Liver (tissue), 9 donors: ENCODE data around the gene OAS2. TPM values are rescaled to one million over a fixed set of nuclear protein-coding genes. Genes with fewer than 3 reads are reported as not detected.

ENCODE experiments used
- DNase-seq: peaks from one replicate; pipeline ENCODE4 v3.0.0-alpha.2; 2017; ENCODE audit warnings: low spot score
- H3K27ac ChIP-seq, 2 donors: one replicate each; pipeline ENCODE4 v1.7.0; 2013; ENCODE audit warnings: inconsistent platforms in 2 of 2, low read length in 2 of 2, control low read depth in 1 of 2, low read depth in 1 of 2, mild to moderate bottlenecking in 1 of 2
- H3K27me3 ChIP-seq, 4 donors: one replicate each; pipeline versions ENCODE4 v1.6.1 to v1.7.0; 2013; ENCODE audit warnings: low read length in 3 of 4, inconsistent platforms in 1 of 4, mild to moderate bottlenecking in 1 of 4, moderate library complexity in 1 of 4; ENCODE audit not compliant: control insufficient read depth in 4 of 4, insufficient read depth in 4 of 4
- H3K36me3 ChIP-seq, 4 donors: one replicate each; pipeline versions ENCODE4 v1.6.1 to v1.7.0; 2013; ENCODE audit warnings: low read length in 3 of 4, mild to moderate bottlenecking in 3 of 4, low read depth in 1 of 4, moderate library complexity in 1 of 4; ENCODE audit not compliant: control insufficient read depth in 4 of 4, insufficient read depth in 3 of 4
- H3K4me1 ChIP-seq, 4 donors: one replicate each; pipeline versions ENCODE4 v1.6.1 to v1.7.0; 2013; ENCODE audit warnings: low read length in 3 of 4, mild to moderate bottlenecking in 3 of 4, moderate library complexity in 1 of 4; ENCODE audit not compliant: control insufficient read depth in 4 of 4, insufficient read depth in 4 of 4
- H3K4me3 ChIP-seq, 3 donors: one replicate each; pipeline versions ENCODE4 v1.6.1 to v1.7.0; 2013; ENCODE audit warnings: low read length in 3 of 3, control low read depth in 1 of 3, low read depth in 1 of 3, mild to moderate bottlenecking in 1 of 3
- H3K9ac ChIP-seq, 2 donors: one replicate each; pipeline ENCODE4 v1.7.0; 2013; ENCODE audit warnings: low read length in 2 of 2, mild to moderate bottlenecking in 2 of 2, moderate library complexity in 2 of 2, control low read depth in 1 of 2, low read depth in 1 of 2
- H3K9me3 ChIP-seq, 4 donors: one replicate each; pipeline versions ENCODE4 v1.6.1 to v1.7.0; 2013; ENCODE audit warnings: low read length in 3 of 4; ENCODE audit not compliant: control insufficient read depth in 4 of 4
- EGR1 ChIP-seq, 2 donors: IDR thresholded peaks; 2 replicates each; pipeline ENCODE4 v1.6.1; 2016 to 2018; ENCODE audit warnings: antibody characterized with exemption in 2 of 2, low read depth in 2 of 2
- FOXA1 ChIP-seq: IDR thresholded peaks from 2 replicates; pipeline ENCODE4 v1.6.1; 2016; ENCODE audit warnings: antibody characterized with exemption
- FOXA2 ChIP-seq: IDR thresholded peaks from 2 replicates; pipeline ENCODE4 v1.6.1; 2016; ENCODE audit warnings: antibody characterized with exemption
- GABPA ChIP-seq, 2 donors: IDR thresholded peaks in 1 of 2; conservative IDR thresholded peaks in 1 of 2; 2 replicates each; pipeline ENCODE4 v1.6.1; 2016; ENCODE audit warnings: antibody characterized with exemption in 2 of 2, mild to moderate bottlenecking in 1 of 2, moderate library complexity in 1 of 2
- HNF4A ChIP-seq, 2 donors: conservative IDR thresholded peaks; 2 replicates each; pipeline ENCODE4 v1.6.1; 2016; ENCODE audit warnings: antibody characterized with exemption in 2 of 2, mild to moderate bottlenecking in 2 of 2
- HNF4G ChIP-seq: IDR thresholded peaks from 2 replicates; pipeline ENCODE4 v1.6.1; 2016; ENCODE audit warnings: antibody characterized with exemption
- JUND ChIP-seq, 2 donors: IDR thresholded peaks; 2 replicates each; pipeline ENCODE4 v1.6.1; 2016; ENCODE audit warnings: antibody characterized with exemption in 2 of 2
- NR2F2 ChIP-seq: IDR thresholded peaks from 2 replicates; pipeline ENCODE4 v1.6.1; 2016; ENCODE audit warnings: antibody characterized with exemption
- RXRA ChIP-seq, 2 donors: IDR thresholded peaks; 2 replicates each; pipeline ENCODE4 v1.6.1; 2017 to 2018; ENCODE audit warnings: antibody characterized with exemption in 2 of 2, mild to moderate bottlenecking in 1 of 2
- SP1 ChIP-seq: IDR thresholded peaks from 2 replicates; pipeline ENCODE4 v1.6.1; 2018; ENCODE audit warnings: antibody characterized with exemption, mild to moderate bottlenecking
- TAF1 ChIP-seq: conservative IDR thresholded peaks from 2 replicates; pipeline ENCODE4 v1.6.1; 2016; ENCODE audit warnings: antibody characterized with exemption, mild to moderate bottlenecking
- YY1 ChIP-seq: IDR thresholded peaks from 2 replicates; pipeline ENCODE4 v1.6.1; 2016; ENCODE audit warnings: antibody characterized with exemption, mild to moderate bottlenecking
- WGBS: extraction: QIAGEN DNeasy Blood & Tissue Kit; methylation state at CpG from one replicate; pipeline ENCODE4 v1.1.7; 2013; 5-methylcytosine and 5-hydroxymethylcytosine counted together
- polyA plus RNA-seq, 2 donors: library from polyadenylated mRNA; stranded (reverse) in 1 of 2; unstranded in 1 of 2; fragments of 200-250 nt in 1 of 2; fragments of >200 nt in 1 of 2; fragmentation: Nextera tagmentation in 1 of 2; extraction: Ambion mirVana in 1 of 2; gene quantifications; one replicate each; pipeline versions ENCODE4 v1.2.1 to v1.2.3, GENCODE V29; 2013 to 2015
- total RNA-seq, 2 donors: library from RNA; depleted of rRNA; stranded (reverse); fragments of >200 nt; gene quantifications; one replicate each; pipeline ENCODE4 v1.2.3, GENCODE V29; 2014
- TF ChIP-seq, protein P1 (sequence below): IDR thresholded peaks from 2 replicates; pipeline ENCODE4 v1.6.1; 2016; ENCODE audit warnings: antibody characterized with exemption
- TF ChIP-seq, protein P2 (sequence below): IDR thresholded peaks from 2 replicates; pipeline ENCODE4 v1.6.1; 2016; ENCODE audit warnings: antibody characterized with exemption
- TF ChIP-seq, protein P3 (sequence below): IDR thresholded peaks from 2 replicates; pipeline ENCODE4 v1.6.1; 2016; ENCODE audit warnings: antibody characterized with exemption
- TF ChIP-seq, protein P4 (sequence below): IDR thresholded peaks from 2 replicates; pipeline ENCODE4 v1.6.1; 2016; ENCODE audit warnings: antibody characterized with exemption, mild to moderate bottlenecking
- TF ChIP-seq, protein P5 (sequence below): fragments of 150-350 bp; IDR thresholded peaks from 2 replicates; pipeline ENCODE4 v1.5.1; 2017; ENCODE audit warnings: improper control_type of control experiment, low read depth, low read length; ENCODE audit not compliant: missing input control
- donor health status: healthy.
- donor health status: healthy.
- donor health status: healthy.
- donor health status: healthy.
- donor health status: healthy.

OAS2 gene
- total and polyA plus RNA-seq, 4 donors = 3.3 to 9.4 (median 6.9) TPM

DNA sequence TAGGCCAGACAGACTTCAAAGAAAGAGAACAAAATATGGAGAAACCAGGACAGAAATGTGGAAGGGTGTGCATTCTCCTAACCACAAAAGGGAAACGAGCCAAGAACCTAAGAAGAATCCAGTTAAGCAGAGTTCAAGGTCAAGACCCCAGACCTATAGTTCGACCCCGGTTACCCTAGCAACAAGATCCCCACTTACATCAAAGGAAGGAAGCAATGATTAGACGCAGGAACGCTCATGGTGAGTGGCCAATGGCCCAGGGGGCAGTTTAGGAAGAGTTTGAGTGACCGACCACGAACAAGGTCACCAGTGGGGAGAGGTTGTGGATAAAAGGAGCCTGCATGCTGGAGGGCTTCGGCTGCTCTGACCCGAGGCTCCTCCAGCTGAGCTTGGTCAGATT is 36.2 kb downstream of the OAS2 start:
- Histone ChIP-seq H3K9me3 (peaks cover 0 to 3% (median 0%) of the 10 kb centered on the region in 4 donors), H3K4me1 (no peaks in the 10 kb centered on the region), H3K9ac (no peak overlapping the region), H3K27me3 (no peaks in the 10 kb centered on the region), H3K36me3 (peaks cover 0 to 13% (median 7%) of the 10 kb centered on the region in 4 donors), H3K4me3 (no peak overlapping the region), H3K27ac (no peak overlapping the region)
- peak; percentile 66 for TF ChIP-seq NR2F2
- TF ChIP-seq, protein P1, sequence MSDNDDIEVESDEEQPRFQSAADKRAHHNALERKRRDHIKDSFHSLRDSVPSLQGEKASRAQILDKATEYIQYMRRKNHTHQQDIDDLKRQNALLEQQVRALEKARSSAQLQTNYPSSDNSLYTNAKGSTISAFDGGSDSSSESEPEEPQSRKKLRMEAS = no peak
- WGBS = 64% methylated on average over 9 of the region's 9 CpGs
- DNase-seq = no peak

DNA sequence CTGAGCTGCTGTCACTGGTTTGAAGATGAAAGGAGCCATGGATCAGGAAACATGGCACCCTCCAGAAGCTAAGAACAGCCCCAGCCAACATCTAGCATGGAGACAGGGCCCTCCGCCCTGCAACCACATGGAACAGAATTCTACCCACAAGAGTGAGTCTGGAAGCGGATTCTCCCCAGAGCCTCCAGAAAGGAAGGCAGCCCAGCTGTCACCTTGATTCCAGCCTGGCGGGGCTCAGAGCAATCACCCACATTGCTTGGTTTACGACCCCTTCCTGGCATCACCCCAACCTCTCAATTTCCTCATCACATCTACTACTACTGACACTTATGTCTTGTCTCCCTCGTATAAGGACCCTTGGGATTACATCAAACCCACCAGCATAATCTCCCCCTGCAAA is 38.5 kb downstream of the OAS2 start:
- no peak overlapping the region for H3K9ac ChIP-seq
- no peaks in the 10 kb centered on the region for H3K4me1 ChIP-seq
- no peak overlapping the region for H3K27ac ChIP-seq
- H3K36me3 ChIP-seq = no peaks in the 10 kb centered on the region
- no peak overlapping the region for H3K4me3 ChIP-seq
- no peaks in the 10 kb centered on the region for H3K27me3 ChIP-seq
- no peaks in the 10 kb centered on the region for H3K9me3 ChIP-seq
- no peak for TF ChIP-seq NR2F2
- no peak for TF ChIP-seq YY1
- no peak for TF ChIP-seq SP1
- TF ChIP-seq, protein P2, sequence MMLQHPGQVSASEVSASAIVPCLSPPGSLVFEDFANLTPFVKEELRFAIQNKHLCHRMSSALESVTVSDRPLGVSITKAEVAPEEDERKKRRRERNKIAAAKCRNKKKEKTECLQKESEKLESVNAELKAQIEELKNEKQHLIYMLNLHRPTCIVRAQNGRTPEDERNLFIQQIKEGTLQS = no peak
- no peak for TF ChIP-seq FOXA1
- TF ChIP-seq GABPA (IDR thresholded peaks at IDR 0.05 in 1 of 2, conservative IDR thresholded peaks at IDR 0.05 in 1 of 2) = no peak
- TF ChIP-seq, protein P3, sequence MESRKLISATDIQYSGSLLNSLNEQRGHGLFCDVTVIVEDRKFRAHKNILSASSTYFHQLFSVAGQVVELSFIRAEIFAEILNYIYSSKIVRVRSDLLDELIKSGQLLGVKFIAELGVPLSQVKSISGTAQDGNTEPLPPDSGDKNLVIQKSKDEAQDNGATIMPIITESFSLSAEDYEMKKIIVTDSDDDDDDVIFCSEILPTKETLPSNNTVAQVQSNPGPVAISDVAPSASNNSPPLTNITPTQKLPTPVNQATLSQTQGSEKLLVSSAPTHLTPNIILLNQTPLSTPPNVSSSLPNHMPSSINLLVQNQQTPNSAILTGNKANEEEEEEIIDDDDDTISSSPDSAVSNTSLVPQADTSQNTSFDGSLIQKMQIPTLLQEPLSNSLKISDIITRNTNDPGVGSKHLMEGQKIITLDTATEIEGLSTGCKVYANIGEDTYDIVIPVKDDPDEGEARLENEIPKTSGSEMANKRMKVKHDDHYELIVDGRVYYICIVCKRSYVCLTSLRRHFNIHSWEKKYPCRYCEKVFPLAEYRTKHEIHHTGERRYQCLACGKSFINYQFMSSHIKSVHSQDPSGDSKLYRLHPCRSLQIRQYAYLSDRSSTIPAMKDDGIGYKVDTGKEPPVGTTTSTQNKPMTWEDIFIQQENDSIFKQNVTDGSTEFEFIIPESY = no peak
- TF ChIP-seq, protein P4, sequence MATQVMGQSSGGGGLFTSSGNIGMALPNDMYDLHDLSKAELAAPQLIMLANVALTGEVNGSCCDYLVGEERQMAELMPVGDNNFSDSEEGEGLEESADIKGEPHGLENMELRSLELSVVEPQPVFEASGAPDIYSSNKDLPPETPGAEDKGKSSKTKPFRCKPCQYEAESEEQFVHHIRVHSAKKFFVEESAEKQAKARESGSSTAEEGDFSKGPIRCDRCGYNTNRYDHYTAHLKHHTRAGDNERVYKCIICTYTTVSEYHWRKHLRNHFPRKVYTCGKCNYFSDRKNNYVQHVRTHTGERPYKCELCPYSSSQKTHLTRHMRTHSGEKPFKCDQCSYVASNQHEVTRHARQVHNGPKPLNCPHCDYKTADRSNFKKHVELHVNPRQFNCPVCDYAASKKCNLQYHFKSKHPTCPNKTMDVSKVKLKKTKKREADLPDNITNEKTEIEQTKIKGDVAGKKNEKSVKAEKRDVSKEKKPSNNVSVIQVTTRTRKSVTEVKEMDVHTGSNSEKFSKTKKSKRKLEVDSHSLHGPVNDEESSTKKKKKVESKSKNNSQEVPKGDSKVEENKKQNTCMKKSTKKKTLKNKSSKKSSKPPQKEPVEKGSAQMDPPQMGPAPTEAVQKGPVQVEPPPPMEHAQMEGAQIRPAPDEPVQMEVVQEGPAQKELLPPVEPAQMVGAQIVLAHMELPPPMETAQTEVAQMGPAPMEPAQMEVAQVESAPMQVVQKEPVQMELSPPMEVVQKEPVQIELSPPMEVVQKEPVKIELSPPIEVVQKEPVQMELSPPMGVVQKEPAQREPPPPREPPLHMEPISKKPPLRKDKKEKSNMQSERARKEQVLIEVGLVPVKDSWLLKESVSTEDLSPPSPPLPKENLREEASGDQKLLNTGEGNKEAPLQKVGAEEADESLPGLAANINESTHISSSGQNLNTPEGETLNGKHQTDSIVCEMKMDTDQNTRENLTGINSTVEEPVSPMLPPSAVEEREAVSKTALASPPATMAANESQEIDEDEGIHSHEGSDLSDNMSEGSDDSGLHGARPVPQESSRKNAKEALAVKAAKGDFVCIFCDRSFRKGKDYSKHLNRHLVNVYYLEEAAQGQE = no peak
- TF ChIP-seq, protein P5, sequence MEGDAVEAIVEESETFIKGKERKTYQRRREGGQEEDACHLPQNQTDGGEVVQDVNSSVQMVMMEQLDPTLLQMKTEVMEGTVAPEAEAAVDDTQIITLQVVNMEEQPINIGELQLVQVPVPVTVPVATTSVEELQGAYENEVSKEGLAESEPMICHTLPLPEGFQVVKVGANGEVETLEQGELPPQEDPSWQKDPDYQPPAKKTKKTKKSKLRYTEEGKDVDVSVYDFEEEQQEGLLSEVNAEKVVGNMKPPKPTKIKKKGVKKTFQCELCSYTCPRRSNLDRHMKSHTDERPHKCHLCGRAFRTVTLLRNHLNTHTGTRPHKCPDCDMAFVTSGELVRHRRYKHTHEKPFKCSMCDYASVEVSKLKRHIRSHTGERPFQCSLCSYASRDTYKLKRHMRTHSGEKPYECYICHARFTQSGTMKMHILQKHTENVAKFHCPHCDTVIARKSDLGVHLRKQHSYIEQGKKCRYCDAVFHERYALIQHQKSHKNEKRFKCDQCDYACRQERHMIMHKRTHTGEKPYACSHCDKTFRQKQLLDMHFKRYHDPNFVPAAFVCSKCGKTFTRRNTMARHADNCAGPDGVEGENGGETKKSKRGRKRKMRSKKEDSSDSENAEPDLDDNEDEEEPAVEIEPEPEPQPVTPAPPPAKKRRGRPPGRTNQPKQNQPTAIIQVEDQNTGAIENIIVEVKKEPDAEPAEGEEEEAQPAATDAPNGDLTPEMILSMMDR = no peak
- TF ChIP-seq FOXA2 = no peak
- no peak for TF ChIP-seq TAF1
- no peak for TF ChIP-seq JUND (IDR thresholded peaks at IDR 0.05)
- no peak for TF ChIP-seq EGR1 (IDR thresholded peaks at IDR 0.05; ENCODE audit: low read depth in 2 of 2)
- TF ChIP-seq HNF4A (conservative IDR thresholded peaks at IDR 0.05) = no peak
- TF ChIP-seq RXRA (IDR thresholded peaks at IDR 0.05) = no peak
- TF ChIP-seq, protein P1 = no peak
- no peak for TF ChIP-seq HNF4G
- WGBS = 87% methylated on average over 5 of the region's 5 CpGs
- no peak for DNase-seq
